GM12878 (cell line): ENCODE data around the gene OR2B3. TPM values are rescaled to one million over a fixed set of nuclear protein-coding genes. Genes with fewer than 3 reads are reported as not detected.

Experiments
- ATAC-seq: fragments of 200-7000 bp; cut with Tn5 transposase; 3 replicates; pipeline ENCODE4 v1.9.1; 2020; ENCODE audit warnings: mild to moderate bottlenecking, moderate library complexity
- BruUV-seq: library from RNA; stranded (reverse); fragments of 400-500 nt; replicated peaks from 2 replicates; lab custom pipeline; 2021; lab: Mats Ljungman, UMichigan
- CTCF ChIA-PET: fragments of 300-600 bp; sonication (Branson Sonifier 250); formaldehyde crosslinking; extraction: SDS; loops from one replicate; lab custom pipeline; 2021; ENCODE audit warnings: inconsistent platforms; lab: Yijun Ruan, JAX
- POLR2A ChIA-PET: fragments of 350-600 bp; formaldehyde crosslinking; extraction: SDS; loops from one replicate; lab custom pipeline; 2021; ENCODE audit warnings: inconsistent platforms; lab: Charles Lee
- RAD21 ChIA-PET: fragments of 300-600 bp; sonication (Branson Sonifier 250); formaldehyde crosslinking; loops from one replicate; lab custom pipeline; 2023; ENCODE audit warnings: antibody characterized with exemption; ENCODE audit not compliant: unreplicated experiment; lab: Charles Lee
- SMC1A ChIA-PET: fragments of 300-600 bp; sonication (Branson Sonifier 250); formaldehyde crosslinking; loops from one replicate; lab custom pipeline; 2023; ENCODE audit not compliant: unreplicated experiment, uncharacterized antibody; lab: Charles Lee
- DNase-seq: peaks from one replicate; pipeline ENCODE4 v3.0.0-alpha.2; 2011; ENCODE audit warnings: low read depth, low spot score
- FAIRE-seq: peaks from 3 replicates; lab custom pipeline; 2011; peaks lifted over from hg19 to GRCh38; lab: Jason Lieb, UNC
- H2AFZ ChIP-seq: 2 replicates; pipeline ENCODE4 v1.6.0; 2011; ENCODE audit warnings: low read depth, low read length, control low read depth; ENCODE audit not compliant: control insufficient read depth
- H3K27ac ChIP-seq: 2 replicates; pipeline ENCODE4 v1.5.1; 2011; ENCODE audit warnings: control low read depth; ENCODE audit not compliant: control insufficient read depth, insufficient read depth
- H3K27me3 ChIP-seq, 2 experiments: replicated peaks in 1 of 2; 2 replicates each; pipeline versions ENCODE4 v1.6.0 to v1.6.1; 2011; ENCODE audit warnings: low read length in 1 of 2; ENCODE audit not compliant: control insufficient read depth in 2 of 2, insufficient read depth in 2 of 2
- H3K36me3 ChIP-seq, 2 experiments: 2 replicates each; pipeline ENCODE4 v1.5.1; 2011; ENCODE audit warnings: low read length in 1 of 2; ENCODE audit not compliant: control insufficient read depth in 2 of 2, insufficient read depth in 2 of 2
- H3K4me1 ChIP-seq: 2 replicates; pipeline ENCODE4 v1.6.1; 2011; ENCODE audit warnings: mild to moderate bottlenecking, low read length, moderate library complexity, mixed read lengths; ENCODE audit not compliant: control insufficient read depth, insufficient read depth
- H3K4me2 ChIP-seq: 2 replicates; pipeline ENCODE4 v1.6.0; 2011; ENCODE audit warnings: control low read depth; ENCODE audit not compliant: control insufficient read depth, insufficient read depth
- H3K4me3 ChIP-seq: fragments of 200-600 bp; sonication (generic); 2 replicates; pipeline ENCODE4 v1.5.1; 2016
- H3K79me2 ChIP-seq: 2 replicates; pipeline ENCODE4 v1.6.0; 2011; ENCODE audit warnings: low read length; ENCODE audit not compliant: control insufficient read depth, insufficient read depth
- H3K9ac ChIP-seq: 2 replicates; pipeline ENCODE4 v1.8.0; 2011; ENCODE audit warnings: low read length, control low read depth, mixed read lengths; ENCODE audit not compliant: control insufficient read depth, insufficient read depth
- H3K9me3 ChIP-seq: replicated peaks from 3 replicates; pipeline ENCODE4 v1.5.1; 2011; ENCODE audit warnings: mild to moderate bottlenecking, low read length; ENCODE audit not compliant: control insufficient read depth, insufficient read depth
- H4K20me1 ChIP-seq: 2 replicates; pipeline ENCODE4 v1.6.0; 2011; ENCODE audit not compliant: control insufficient read depth, insufficient read depth
- EED ChIP-seq: sonication (generic); IDR thresholded peaks from 2 replicates; pipeline ENCODE4 v1.6.1; 2016; ENCODE audit warnings: antibody characterized with exemption, low read depth
- KLF5 ChIP-seq: fragments of 450-650 bp; IDR thresholded peaks from 2 replicates; pipeline ENCODE4 v1.6.1; 2014; ENCODE audit warnings: mild to moderate bottlenecking; ENCODE audit not compliant: partially characterized antibody
- NR2F1 ChIP-seq: fragments of 450-650 bp; conservative IDR thresholded peaks from 2 replicates; pipeline ENCODE4 v1.6.1; 2017; ENCODE audit warnings: mild to moderate bottlenecking
- PAX5 ChIP-seq: IDR thresholded peaks from 2 replicates; pipeline ENCODE4 v1.6.1; 2011; ENCODE audit warnings: low read depth, low read length, borderline replicate concordance
- SIX5 ChIP-seq: IDR thresholded peaks from 2 replicates; pipeline ENCODE4 v1.6.1; 2011; ENCODE audit warnings: mild to moderate bottlenecking, low read depth, low read length, moderate library complexity; ENCODE audit not compliant: severe bottlenecking
- SREBF1 ChIP-seq: IDR thresholded peaks from 2 replicates; pipeline ENCODE4 v1.6.1; 2012; ENCODE audit warnings: mild to moderate bottlenecking, low read length
- TBL1XR1 ChIP-seq: IDR thresholded peaks from 2 replicates; pipeline ENCODE4 v1.6.1; 2012; ENCODE audit warnings: low read depth, low read length, improper control_type of control experiment
- ZBTB4 ChIP-seq: fragments of 450-650 bp; formaldehyde crosslinking; IDR thresholded peaks from 2 replicates; pipeline ENCODE4 v1.4.0; 2022; ENCODE audit warnings: mild to moderate bottlenecking, moderate library complexity
- WGBS: methylation state at CpG from one replicate; pipeline ENCODE4 v1.1.6; 2016; ENCODE audit warnings: low lambda C conversion rate; ENCODE audit not compliant: insufficient replicate concordance, insufficient coverage; ENCODE audit errors: missing lambda C conversion rate; 5-methylcytosine and 5-hydroxymethylcytosine counted together
- in situ Hi-C: fragments of 300-500 bp; cut with MboI; formaldehyde crosslinking; loops from 9 replicates; pipeline ENCODE4 v1.14.3; 2018; ENCODE audit warnings: mixed read lengths
- intact Hi-C: fragments of 100-400 bp; cut with micrococcal nuclease; formaldehyde crosslinking; loops from one replicate; pipeline ENCODE4 v1.14.2; 2022; ENCODE audit not compliant: unreplicated experiment
- polyA plus RNA-seq, 11 experiments: library from polyadenylated mRNA; depleted of rRNA in 4 of 11; unstranded in 6 of 11; stranded (reverse) in 5 of 11; fragments of >200 nt; fragmentation: Nextera tagmentation in 4 of 11; fragmentation: Illumina TruSeq in 1 of 11; extraction: Ambion mirVana in 4 of 11; extraction: Trizol in 1 of 11; gene quantifications; 1 replicate in 1 of 11; 2 replicates in 10 of 11; pipeline versions ENCODE4 v1.2.1 to v1.2.3, GENCODE V29; 2011 to 2016; ENCODE audit warnings: inconsistent platforms in 2 of 11, missing spikeins in 2 of 11, low read depth in 1 of 11
- total RNA-seq, 4 experiments: library from RNA; depleted of rRNA in 3 of 4; stranded (reverse); fragments of >200 nt in 3 of 4; fragmentation: Illumina TruSeq in 1 of 4; extraction: Trizol in 1 of 4; gene quantifications; 2 replicates each; pipeline versions ENCODE4 v1.2.1 to v1.2.3, GENCODE V29; 2013 to 2021

OR2B3 gene
- total and polyA plus RNA-seq, 10 of the 15 experiments (the other 5 are each of a cell fraction or from before 2014, with no cell fraction given), result not detected

GRCh38 chr6:29131691-29132090 is 44.6 kb upstream of the OR2B3 start:
- H4K20me1 ChIP-seq, result no peaks in the 10 kb centered on the region
- no TSS peak for BruUV-seq
- FAIRE-seq, result no peak
- RAD21 ChIA-PET, result interaction anchor here (0.6 kb wide), 1 partner anchor 64 kb away, joined by 3 read pairs; no protein-coding TSS in a partner anchor
- no peak overlapping the region for H3K4me3 ChIP-seq
- in situ Hi-C loops (no loop called here), intact Hi-C loops (no loop called here)
- H3K4me2 ChIP-seq, result no peak overlapping the region
- H3K79me2 ChIP-seq, result no peaks in the 10 kb centered on the region
- H3K9ac ChIP-seq, result no peak overlapping the region
- H2AFZ ChIP-seq, result no peak overlapping the region
- H3K4me1 ChIP-seq, result no peaks in the 10 kb centered on the region
- CTCF ChIA-PET, result no interaction called here
- SMC1A ChIA-PET, result no interaction called here
- H3K9me3 ChIP-seq, result no peaks in the 10 kb centered on the region
- no peaks in the 10 kb centered on the region for H3K36me3 ChIP-seq
- POLR2A ChIA-PET, result no interaction called here
- 0% methylated on average over 2 of the region's 2 CpGs for whole genome bisulfite sequencing
- no peak for ATAC-seq
- TF ChIP-seq EED, result no peak
- TF ChIP-seq PAX5, result no peak
- TF ChIP-seq SREBF1, result no peak
- no peak for TF ChIP-seq ZBTB4
- DNase-seq, result no peak
- no peak overlapping the region for H3K27ac ChIP-seq
- H3K27me3 ChIP-seq, result peaks cover 0 to 3% of the 10 kb centered on the region in 2 experiments; a peak in 1 of 4 replicates

GRCh38 chr6:29130644-29131043 is 43.5 kb upstream of the OR2B3 start:
- peaks cover 0 to 3% of the 10 kb centered on the region in 2 experiments; a peak in 1 of 4 replicates for H3K27me3 ChIP-seq
- H3K4me2 ChIP-seq, result no peak overlapping the region
- ChIA-PET RAD21 (no interaction called here), POLR2A (no interaction called here), CTCF (no interaction called here), SMC1A (no interaction called here)
- intact Hi-C loops, result no loop called here
- FAIRE-seq (no peak), ATAC-seq (no peak), DNase-seq (no peak)
- no peaks in the 10 kb centered on the region for H3K79me2 ChIP-seq
- in situ Hi-C loops, result no loop called here
- H3K9ac ChIP-seq, result no peak overlapping the region
- no peaks in the 10 kb centered on the region for H3K9me3 ChIP-seq
- no peak overlapping the region for H2AFZ ChIP-seq
- no TSS peak for BruUV-seq
- no peaks in the 10 kb centered on the region for H4K20me1 ChIP-seq
- WGBS, result 32% methylated on average over 4 of the region's 4 CpGs
- H3K4me1 ChIP-seq, result no peaks in the 10 kb centered on the region
- TF ChIP-seq SIX5, result no peak
- no peak for TF ChIP-seq NR2F1
- no peak for TF ChIP-seq TBL1XR1
- TF ChIP-seq KLF5, result no peak
- H3K27ac ChIP-seq, result no peak overlapping the region
- no peaks in the 10 kb centered on the region for H3K36me3 ChIP-seq
- H3K4me3 ChIP-seq, result no peak overlapping the region
